Sigmoid colon (tissue), 4 donors: ENCODE data around the gene ZNF648.

Source experiments
- CTCF ChIP-seq, 4 experiments: fragments of 450-650 bp in 3 of 4; fragments of 200-600 bp in 1 of 4; IDR thresholded peaks; one replicate each; pipeline ENCODE4 v1.5.1; 2016 to 2019; ENCODE audit warnings: antibody characterized with exemption in 4 of 4, mild to moderate bottlenecking in 3 of 4, moderate library complexity in 2 of 4
- EP300 ChIP-seq, 4 donors: sonication (generic); formaldehyde crosslinking; IDR thresholded peaks; one replicate each; pipeline ENCODE4 v1.6.1; 2017; ENCODE audit warnings: antibody characterized with exemption in 4 of 4
- POLR2A ChIP-seq, 2 donors: fragments of 450-650 bp; IDR thresholded peaks; one replicate each; pipeline ENCODE4 v1.6.1; 2016; ENCODE audit warnings: antibody characterized with exemption in 2 of 2, mild to moderate bottlenecking in 2 of 2, moderate library complexity in 2 of 2
- POLR2AphosphoS5 ChIP-seq, 4 donors: sonication (generic); formaldehyde crosslinking; IDR thresholded peaks; one replicate each; pipeline ENCODE4 v1.6.1; 2017; ENCODE audit warnings: antibody characterized with exemption in 4 of 4

GRCh38 chr1:182066934-182067333 is 5.4 kb upstream of the ZNF648 start:
- TF ChIP-seq CTCF (IDR thresholded peaks at IDR 0.05) (no peak), POLR2A (IDR thresholded peaks at IDR 0.05) (no peak), EP300 (IDR thresholded peaks at IDR 0.05) (no peak), POLR2AphosphoS5 (IDR thresholded peaks at IDR 0.05) (no peak)
